ENCODE data around the gene ABCA13.

DNA sequence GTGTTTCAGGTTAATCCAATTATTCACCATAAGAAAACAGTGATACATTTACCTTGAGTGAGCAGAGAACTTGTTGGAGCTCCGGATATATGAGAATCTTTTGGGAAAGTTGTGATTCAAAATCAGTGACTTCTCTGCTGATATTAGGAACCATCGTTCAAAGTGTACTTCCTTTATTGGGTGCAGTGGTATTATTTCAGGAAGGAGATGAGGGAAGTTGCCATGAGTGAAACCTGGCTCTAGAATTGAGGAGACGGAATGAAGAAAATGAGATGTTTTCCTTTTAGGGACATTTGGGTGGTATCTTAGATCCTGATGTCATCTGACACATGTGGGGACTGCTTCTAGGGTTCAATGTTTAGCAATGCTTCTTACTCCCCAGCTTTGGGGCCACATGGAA, 343.9 kb downstream of the ABCA13 start:
- no peak for TF ChIP-seq FOXM1 (IDR thresholded peaks at IDR 0.05; ENCODE audit: borderline replicate concordance)
- no peak for TF ChIP-seq ZNF384 (IDR thresholded peaks at IDR 0.05)
